ENCODE measurements around the gene POU6F2. TPM values are rescaled to one million over a fixed set of nuclear protein-coding genes. Genes with fewer than 3 reads are reported as not detected.

Gene POU6F2
- total RNA-seq, 1 experiment from 2014 or later, result 0.27 TPM

DNA sequence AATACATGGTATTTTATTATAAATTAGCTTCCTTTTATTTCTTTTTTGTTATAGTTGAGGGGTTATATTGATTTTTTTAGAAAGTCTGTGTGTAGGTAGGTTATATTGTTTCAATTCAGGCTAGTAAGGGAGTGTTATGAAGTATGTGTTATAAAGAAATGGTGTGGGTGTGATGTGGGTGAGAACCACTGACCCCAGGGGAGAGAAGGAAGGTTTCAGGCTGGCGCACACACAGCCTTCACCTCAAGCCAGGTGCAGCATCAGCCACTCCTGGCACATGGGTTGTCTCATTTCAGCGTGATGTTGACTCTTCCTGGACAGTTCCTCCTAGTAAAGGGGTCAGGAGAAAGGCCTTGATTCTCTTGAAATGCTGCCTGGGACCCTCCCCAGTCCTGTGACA lies 291.3 kb downstream of the POU6F2 start (continued):
- no peak for TF ChIP-seq CEBPB (IDR thresholded peaks at IDR 0.05; ENCODE audit: low read depth)
- TF ChIP-seq, protein P1, sequence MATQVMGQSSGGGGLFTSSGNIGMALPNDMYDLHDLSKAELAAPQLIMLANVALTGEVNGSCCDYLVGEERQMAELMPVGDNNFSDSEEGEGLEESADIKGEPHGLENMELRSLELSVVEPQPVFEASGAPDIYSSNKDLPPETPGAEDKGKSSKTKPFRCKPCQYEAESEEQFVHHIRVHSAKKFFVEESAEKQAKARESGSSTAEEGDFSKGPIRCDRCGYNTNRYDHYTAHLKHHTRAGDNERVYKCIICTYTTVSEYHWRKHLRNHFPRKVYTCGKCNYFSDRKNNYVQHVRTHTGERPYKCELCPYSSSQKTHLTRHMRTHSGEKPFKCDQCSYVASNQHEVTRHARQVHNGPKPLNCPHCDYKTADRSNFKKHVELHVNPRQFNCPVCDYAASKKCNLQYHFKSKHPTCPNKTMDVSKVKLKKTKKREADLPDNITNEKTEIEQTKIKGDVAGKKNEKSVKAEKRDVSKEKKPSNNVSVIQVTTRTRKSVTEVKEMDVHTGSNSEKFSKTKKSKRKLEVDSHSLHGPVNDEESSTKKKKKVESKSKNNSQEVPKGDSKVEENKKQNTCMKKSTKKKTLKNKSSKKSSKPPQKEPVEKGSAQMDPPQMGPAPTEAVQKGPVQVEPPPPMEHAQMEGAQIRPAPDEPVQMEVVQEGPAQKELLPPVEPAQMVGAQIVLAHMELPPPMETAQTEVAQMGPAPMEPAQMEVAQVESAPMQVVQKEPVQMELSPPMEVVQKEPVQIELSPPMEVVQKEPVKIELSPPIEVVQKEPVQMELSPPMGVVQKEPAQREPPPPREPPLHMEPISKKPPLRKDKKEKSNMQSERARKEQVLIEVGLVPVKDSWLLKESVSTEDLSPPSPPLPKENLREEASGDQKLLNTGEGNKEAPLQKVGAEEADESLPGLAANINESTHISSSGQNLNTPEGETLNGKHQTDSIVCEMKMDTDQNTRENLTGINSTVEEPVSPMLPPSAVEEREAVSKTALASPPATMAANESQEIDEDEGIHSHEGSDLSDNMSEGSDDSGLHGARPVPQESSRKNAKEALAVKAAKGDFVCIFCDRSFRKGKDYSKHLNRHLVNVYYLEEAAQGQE (IDR thresholded peaks at IDR 0.05; ENCODE audit: low read depth), result no peak
- no peak for TF ChIP-seq EZH2phosphoT487 (IDR thresholded peaks at IDR 0.05; ENCODE audit: borderline replicate concordance)
- TF ChIP-seq FOSL1 (IDR thresholded peaks at IDR 0.05; ENCODE audit: low read depth), result no peak
- no peak for TF ChIP-seq SRF (IDR thresholded peaks at IDR 0.05; ENCODE audit: low read depth)

DNA sequence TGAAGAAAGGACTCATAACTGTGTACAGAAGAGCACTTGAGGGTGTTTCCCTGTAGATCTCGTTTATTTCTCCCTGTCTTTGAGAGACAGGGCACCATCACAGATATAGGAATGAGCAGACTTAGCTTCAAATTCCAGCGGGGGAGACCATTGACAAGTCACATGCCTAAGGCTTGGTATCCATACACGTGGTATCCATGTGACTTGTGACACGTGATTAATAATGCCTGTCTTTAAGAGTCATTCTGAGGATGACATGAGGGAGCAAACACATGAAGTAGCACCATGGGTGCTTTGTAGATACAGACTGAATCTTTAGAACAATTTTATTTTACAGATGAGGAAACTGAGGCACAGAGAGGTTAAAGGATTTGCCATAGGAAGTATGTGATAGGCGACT lies 292.3 kb downstream of the POU6F2 start:
- BruUV-seq (replicated peaks), result no TSS peak
- POLR2A ChIA-PET, result no interaction called here

More for the DNA sequence above, 292.3 kb downstream of the POU6F2 start:
- TF ChIP-seq ZNF274 (IDR thresholded peaks at IDR 0.05; ENCODE audit: low read depth, low read length), result no peak
- TF ChIP-seq ELF1 (IDR thresholded peaks at IDR 0.05; ENCODE audit: borderline replicate concordance, low read depth), result no peak
- no peak for TF ChIP-seq CEBPB (IDR thresholded peaks at IDR 0.05; ENCODE audit: low read depth)
- TF ChIP-seq SRF (IDR thresholded peaks at IDR 0.05; ENCODE audit: low read depth), result no peak
- TF ChIP-seq SP1 (IDR thresholded peaks at IDR 0.05; ENCODE audit: low read depth), result no peak
- no peak for TF ChIP-seq EZH2 (IDR thresholded peaks at IDR 0.05)
- no peak for TF ChIP-seq RAD21 (IDR thresholded peaks at IDR 0.05; ENCODE audit: low read depth)
- no peak for TF ChIP-seq FOSL1 (IDR thresholded peaks at IDR 0.05; ENCODE audit: low read depth)
- no peak for TF ChIP-seq TCF7L2 (IDR thresholded peaks at IDR 0.05; ENCODE audit: borderline replicate concordance, extremely low read depth, insufficient read depth, insufficient read length)
- TF ChIP-seq EZH2phosphoT487 (IDR thresholded peaks at IDR 0.05; ENCODE audit: borderline replicate concordance), result no peak
- no peak for TF ChIP-seq CBX3 (IDR thresholded peaks at IDR 0.05; ENCODE audit: low read depth)
- H3K9me3 ChIP-seq (ENCODE audit: control insufficient read depth in 1 of 2, insufficient read depth in 1 of 2, low read depth in 1 of 2, low read length in 2 of 2), result no peaks in the 10 kb centered on the region
- H3K4me3 ChIP-seq (replicated peaks in 1 of 2; ENCODE audit: low read depth in 1 of 2, low read length in 2 of 2), result no peak overlapping the region
- H3K4me2 ChIP-seq (ENCODE audit: low read length), result no peak overlapping the region
- no peaks in the 10 kb centered on the region for H4K20me1 ChIP-seq (ENCODE audit: insufficient read depth)
- H3K36me3 ChIP-seq (ENCODE audit: control insufficient read depth in 1 of 2, insufficient read depth in 2 of 2, low read length in 2 of 2), result no peaks in the 10 kb centered on the region
- intact Hi-C loops (cut with micrococcal nuclease), result no loop called here
- H3K9me2 ChIP-seq (ENCODE audit: insufficient read depth), result no peaks in the 10 kb centered on the region
- ATAC-seq (no peak), DNase-seq (ENCODE audit: low read depth, low spot score) (no peak)
- RAD21 ChIA-PET (ENCODE audit: low non-redundant PET in 1 of 2, low total read pairs in 2 of 2, uncharacterized antibody in 2 of 2, unreplicated experiment in 2 of 2), result no interaction called here
- no peaks in the 10 kb centered on the region for H3K4me1 ChIP-seq (ENCODE audit: control insufficient read depth in 1 of 2, insufficient read depth in 2 of 2, low read length in 2 of 2)
- CTCF ChIA-PET, result no interaction called here
- H3K79me2 ChIP-seq (ENCODE audit: insufficient read depth, low read length), result no peaks in the 10 kb centered on the region
- no peak overlapping the region for H3K27ac ChIP-seq (ENCODE audit: low read depth, low read length)
- H2AFZ ChIP-seq (ENCODE audit: low read depth, low read length, poor library complexity, severe bottlenecking), result no peak overlapping the region
- no peak overlapping the region for H3K9ac ChIP-seq (ENCODE audit: low read length)
- H3K27me3 ChIP-seq (ENCODE audit: insufficient read depth, low read length), result peaks cover 10% of the 10 kb centered on the region
